IMR-90 (cell line): ENCODE data around the gene HSPA1A.

ENCODE experiments used
- BHLHE40 ChIP-seq: fragments of 150-350 bp; IDR thresholded peaks from 2 replicates; pipeline ENCODE4 v1.6.1; 2016; ENCODE audit warnings: mild to moderate bottlenecking, low read depth, low read length
- CEBPB ChIP-seq: IDR thresholded peaks from 2 replicates; pipeline ENCODE4 v1.6.1; 2012; ENCODE audit warnings: low read depth, low read length, improper control_type of control experiment
- CHD1 ChIP-seq: IDR thresholded peaks from 2 replicates; pipeline ENCODE4 v1.6.1; 2012; ENCODE audit warnings: low read depth, low read length, improper control_type of control experiment
- CTCF ChIP-seq: conservative IDR thresholded peaks from 2 replicates; pipeline ENCODE4 v1.5.1; 2012; ENCODE audit warnings: mild to moderate bottlenecking, low read depth, low read length, improper control_type of control experiment
- FOS ChIP-seq: fragments of 150-350 bp; IDR thresholded peaks from 2 replicates; pipeline ENCODE4 v1.6.1; 2016; ENCODE audit warnings: low read depth, low read length
- MAFK ChIP-seq: IDR thresholded peaks from 2 replicates; pipeline ENCODE4 v1.6.1; 2012; ENCODE audit warnings: low read depth, low read length, improper control_type of control experiment
- MAZ ChIP-seq: IDR thresholded peaks from 2 replicates; pipeline ENCODE4 v1.6.1; 2012; ENCODE audit warnings: low read depth, mild to moderate bottlenecking, low read length, improper control_type of control experiment, moderate library complexity, borderline replicate concordance
- POLR2A ChIP-seq: IDR thresholded peaks from 2 replicates; pipeline ENCODE4 v1.6.1; 2012; ENCODE audit warnings: mild to moderate bottlenecking, low read depth, low read length
- RAD21 ChIP-seq: IDR thresholded peaks from 2 replicates; pipeline ENCODE4 v1.6.1; 2012; ENCODE audit warnings: low read length, improper control_type of control experiment
- RCOR1 ChIP-seq: IDR thresholded peaks from 2 replicates; pipeline ENCODE4 v1.6.1; 2012; ENCODE audit warnings: mild to moderate bottlenecking, low read length, improper control_type of control experiment; ENCODE audit not compliant: insufficient replicate concordance
- RFX5 ChIP-seq: IDR thresholded peaks from 2 replicates; pipeline ENCODE4 v1.8.0; 2012; ENCODE audit warnings: low read depth, mild to moderate bottlenecking, low read length, moderate library complexity
- TF ChIP-seq, protein P1 (sequence below): fragments of 150-350 bp; IDR thresholded peaks from 2 replicates; pipeline ENCODE4 v1.6.1; 2017; ENCODE audit warnings: mild to moderate bottlenecking, antibody characterized with exemption, low read length, low read depth
- TF ChIP-seq, protein P2 (sequence below): fragments of 150-350 bp; IDR thresholded peaks from 2 replicates; pipeline ENCODE4 v1.6.1; 2016; ENCODE audit warnings: low read depth, mild to moderate bottlenecking, low read length, moderate library complexity, borderline replicate concordance

DNA sequence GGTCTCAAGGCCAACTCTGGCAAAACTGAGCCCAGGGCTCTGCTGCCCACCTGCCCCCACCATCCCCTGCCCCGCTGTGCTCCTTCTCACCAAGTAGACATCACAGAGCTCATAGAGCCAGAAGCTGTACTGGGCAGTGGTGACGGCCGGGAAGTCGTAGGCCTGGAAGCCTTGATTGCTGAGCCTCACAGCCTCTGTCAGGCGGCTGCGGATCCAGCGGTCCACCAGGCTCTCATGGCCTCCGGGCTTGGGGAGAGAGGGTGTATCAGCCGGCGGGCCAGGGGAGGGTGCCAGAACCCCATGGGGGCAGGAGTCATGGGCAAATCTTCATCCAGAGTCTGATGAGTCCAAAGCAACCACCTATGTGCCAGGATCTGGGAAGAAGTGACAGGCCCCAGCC lies 35.4 kb upstream of the HSPA1A start:
- TF ChIP-seq POLR2A: no peak
- TF ChIP-seq CTCF: no peak
- TF ChIP-seq RAD21: no peak
- TF ChIP-seq RFX5: no peak
- no peak for TF ChIP-seq MAZ
- TF ChIP-seq RCOR1: no peak
- TF ChIP-seq MAFK: no peak
- TF ChIP-seq FOS: no peak
- TF ChIP-seq, protein P1, sequence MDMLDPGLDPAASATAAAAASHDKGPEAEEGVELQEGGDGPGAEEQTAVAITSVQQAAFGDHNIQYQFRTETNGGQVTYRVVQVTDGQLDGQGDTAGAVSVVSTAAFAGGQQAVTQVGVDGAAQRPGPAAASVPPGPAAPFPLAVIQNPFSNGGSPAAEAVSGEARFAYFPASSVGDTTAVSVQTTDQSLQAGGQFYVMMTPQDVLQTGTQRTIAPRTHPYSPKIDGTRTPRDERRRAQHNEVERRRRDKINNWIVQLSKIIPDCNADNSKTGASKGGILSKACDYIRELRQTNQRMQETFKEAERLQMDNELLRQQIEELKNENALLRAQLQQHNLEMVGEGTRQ: no peak
- no peak for TF ChIP-seq BHLHE40
- no peak for TF ChIP-seq CHD1
- no peak for TF ChIP-seq CEBPB
- TF ChIP-seq, protein P2, sequence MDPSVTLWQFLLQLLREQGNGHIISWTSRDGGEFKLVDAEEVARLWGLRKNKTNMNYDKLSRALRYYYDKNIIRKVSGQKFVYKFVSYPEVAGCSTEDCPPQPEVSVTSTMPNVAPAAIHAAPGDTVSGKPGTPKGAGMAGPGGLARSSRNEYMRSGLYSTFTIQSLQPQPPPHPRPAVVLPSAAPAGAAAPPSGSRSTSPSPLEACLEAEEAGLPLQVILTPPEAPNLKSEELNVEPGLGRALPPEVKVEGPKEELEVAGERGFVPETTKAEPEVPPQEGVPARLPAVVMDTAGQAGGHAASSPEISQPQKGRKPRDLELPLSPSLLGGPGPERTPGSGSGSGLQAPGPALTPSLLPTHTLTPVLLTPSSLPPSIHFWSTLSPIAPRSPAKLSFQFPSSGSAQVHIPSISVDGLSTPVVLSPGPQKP: no peak
